ENCODE data around the gene B4GALT5.
A peak's percentile ranks its signal among the peaks of the same experiment; 100 is the strongest.

B4GALT5 gene

DNA sequence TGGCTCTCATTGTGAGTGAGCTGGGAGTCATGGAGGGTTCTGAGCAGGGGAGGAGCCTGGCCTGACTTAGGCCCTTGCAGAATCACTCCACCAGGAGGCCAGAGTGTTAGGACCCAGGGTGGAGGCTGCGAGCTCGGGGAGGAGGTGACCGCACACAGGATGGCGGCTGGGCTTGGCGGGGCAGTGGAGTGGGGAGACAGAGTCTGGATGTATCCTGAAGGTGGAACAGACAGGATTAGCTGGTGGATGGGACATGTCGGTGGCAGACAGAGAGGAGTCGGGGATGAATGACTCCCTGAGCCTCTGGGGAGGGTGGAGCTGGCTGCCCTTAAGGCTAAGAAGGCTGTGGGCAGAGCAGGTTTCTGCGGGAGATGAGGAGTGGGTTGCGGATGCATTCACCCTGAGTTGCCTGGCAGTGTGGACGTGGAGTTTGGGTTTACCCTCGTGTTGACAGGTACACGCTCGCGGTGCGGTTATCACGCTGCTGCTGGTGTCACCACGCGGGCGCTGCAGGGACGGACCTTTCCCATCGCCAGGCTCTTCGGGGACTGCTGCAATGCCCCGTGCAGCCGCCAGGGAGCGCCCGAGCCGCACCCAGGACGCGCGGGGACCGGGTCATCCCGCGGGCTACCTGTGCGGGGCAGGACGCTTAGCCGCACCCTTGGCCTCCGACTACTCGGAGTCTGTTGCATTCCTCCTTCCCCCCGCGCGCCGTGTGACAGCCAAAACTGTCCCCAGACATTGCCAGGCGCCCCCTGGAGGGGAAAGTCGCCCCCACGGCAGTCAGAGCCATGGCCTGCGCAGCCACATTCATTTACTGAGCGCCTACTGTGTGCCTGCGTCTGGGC, 102.8 kb downstream of the B4GALT5 start:
- peak; percentile 100 for TF ChIP-seq CTCF (conservative IDR thresholded peaks at IDR 0.05)
- H3K27ac ChIP-seq: peak overlapping the region; percentile 27; the same call in 1 of the 2 replicates

- no peak overlapping the region for H3K27ac ChIP-seq
- TF ChIP-seq CTCF (conservative IDR thresholded peaks at IDR 0.05): peak; percentile 98
Measured at GRCh38 chr20:49608752-49609670, 104.7 kb downstream of the B4GALT5 start.

DNA sequence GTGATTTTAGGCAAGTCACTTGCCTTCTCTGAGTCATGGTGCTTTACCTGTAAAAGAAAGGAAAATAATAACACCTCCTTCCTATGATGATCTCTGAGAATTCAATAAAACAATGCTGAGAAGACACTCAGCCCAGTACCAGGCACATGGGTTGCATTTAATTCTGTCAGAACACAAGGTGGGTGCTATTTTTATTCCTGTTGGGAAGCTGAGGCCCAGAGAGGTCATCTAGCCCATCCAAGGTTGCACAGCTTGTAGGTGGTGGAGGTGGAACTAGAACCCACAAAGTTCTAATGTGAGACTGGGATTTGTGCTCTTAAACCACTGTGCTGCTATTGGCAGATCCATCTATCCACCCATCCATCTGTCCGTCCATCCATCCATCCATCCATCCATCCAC, 106.1 kb downstream of the B4GALT5 start:
- no peak for TF ChIP-seq CTCF (conservative IDR thresholded peaks at IDR 0.05)
- H3K27ac ChIP-seq: no peak overlapping the region

DNA sequence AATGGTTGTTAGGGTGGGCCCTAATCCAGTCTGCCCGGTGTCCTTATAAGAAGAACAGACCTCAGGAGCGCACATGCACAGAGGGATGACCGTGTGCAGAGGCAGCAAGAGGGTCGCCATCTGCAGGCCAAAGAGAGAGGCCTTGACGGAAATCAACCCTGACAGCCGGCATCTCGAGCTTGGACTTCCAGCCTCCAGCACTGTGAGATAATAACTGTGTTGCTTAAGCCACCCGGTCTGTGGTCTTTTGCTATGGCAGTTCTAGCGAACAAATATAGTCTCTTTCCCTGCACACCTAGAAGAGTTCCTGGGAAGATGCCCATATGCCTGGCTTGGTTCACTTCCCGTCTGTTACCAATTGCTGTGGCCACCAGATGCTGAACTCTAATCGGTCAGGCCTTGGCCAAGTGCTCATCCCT, 110.5 kb downstream of the B4GALT5 start:
- H3K27ac ChIP-seq: peak overlapping the region; percentile 42; the same call in 1 of the 2 replicates
- TF ChIP-seq CTCF (conservative IDR thresholded peaks at IDR 0.05): peak; percentile 74

- TF ChIP-seq CTCF (conservative IDR thresholded peaks at IDR 0.05): no peak
- no peak overlapping the region for H3K27ac ChIP-seq
Measured at GRCh38 chr20:49602345-49603208, 111.1 kb downstream of the B4GALT5 start.

- H3K27ac ChIP-seq: no peak overlapping the region
- TF ChIP-seq CTCF (conservative IDR thresholded peaks at IDR 0.05): no peak
Measured at GRCh38 chr20:49601153-49601924, 112.3 kb downstream of the B4GALT5 start.

All from VCaP (cell line).